HepG2 (cell line): ENCODE data around the gene COA7. TPM values are rescaled to one million over a fixed set of nuclear protein-coding genes. Genes with fewer than 3 reads are reported as not detected.

Experiments
- ATAC-seq: fragments of 200-7000 bp; cut with Tn5 transposase; 3 replicates; pipeline ENCODE4 v1.9.1; 2020; ENCODE audit warnings: mild to moderate bottlenecking, moderate library complexity
- BruUV-seq: library from RNA; stranded (reverse); fragments of 400-500 nt; replicated peaks from 2 replicates; lab custom pipeline; 2021; lab: Mats Ljungman, UMichigan
- CTCF ChIA-PET: fragments of 300-600 bp; formaldehyde crosslinking; extraction: SDS; loops from one replicate; lab custom pipeline; 2021; ENCODE audit warnings: low total read pairs, inconsistent platforms, low intra/inter-chr PET ratio; lab: Yijun Ruan, JAX
- POLR2A ChIA-PET: fragments of 350-600 bp; sonication (Branson Sonifier 250); formaldehyde crosslinking; loops from one replicate; lab custom pipeline; 2020; ENCODE audit warnings: antibody characterized with exemption, inconsistent platforms; lab: Yijun Ruan, JAX
- DNase-seq: peaks from one replicate; pipeline ENCODE4 v3.0.0-alpha.2; 2015; ENCODE audit warnings: low spot score
- FAIRE-seq: peaks from 3 replicates; lab custom pipeline; 2011; peaks lifted over from hg19 to GRCh38; lab: Jason Lieb, UNC
- H2AFZ ChIP-seq: one replicate; pipeline ENCODE4 v1.6.1; 2011; ENCODE audit warnings: low read length, inconsistent platforms
- H3K27ac ChIP-seq: fragments of 300-600 bp; 3 replicates; pipeline ENCODE4 v1.8.0; 2011; ENCODE audit warnings: mixed run types, mild to moderate bottlenecking, mixed read lengths, low read length, inconsistent platforms; ENCODE audit not compliant: insufficient read depth; ENCODE audit errors: extremely low read length
- H3K27me3 ChIP-seq, 2 experiments: fragments of 200-600 bp in 1 of 2; 2 replicates in 1 of 2; 3 replicates in 1 of 2; pipeline versions ENCODE4 v1.6.0 to v1.8.0; 2011; ENCODE audit warnings: low read length in 2 of 2, mild to moderate bottlenecking in 2 of 2, moderate library complexity in 2 of 2, inconsistent platforms in 1 of 2; ENCODE audit not compliant: insufficient read depth in 2 of 2, control insufficient read depth in 1 of 2
- H3K36me3 ChIP-seq, 2 experiments: fragments of 200-600 bp in 1 of 2; replicated peaks in 1 of 2; 2 replicates in 1 of 2; 3 replicates in 1 of 2; pipeline versions ENCODE4 v1.5.1 to v1.8.0; 2011; ENCODE audit warnings: low read length in 2 of 2, inconsistent platforms in 1 of 2; ENCODE audit not compliant: insufficient read depth in 2 of 2, control insufficient read depth in 1 of 2
- H3K4me1 ChIP-seq: 2 replicates; pipeline ENCODE4 v1.5.1; 2012; ENCODE audit warnings: low read length, inconsistent platforms; ENCODE audit not compliant: insufficient read depth
- H3K4me2 ChIP-seq: 2 replicates; pipeline ENCODE4 v1.6.0; 2011; ENCODE audit warnings: low read depth, low read length, inconsistent platforms
- H3K4me3 ChIP-seq, 3 experiments: fragments of 200-600 bp in 1 of 3; sonication (generic), shearing (Covaris generic) in 1 of 3; replicated peaks in 1 of 3; 2 replicates each; pipeline ENCODE4 v1.5.1; 2011 to 2016; ENCODE audit warnings: low read length in 3 of 3, inconsistent platforms in 2 of 3, low read depth in 2 of 3, mild to moderate bottlenecking in 2 of 3, control low read depth in 1 of 3, mixed read lengths in 1 of 3; ENCODE audit not compliant: insufficient read depth in 1 of 3
- H3K79me2 ChIP-seq: one replicate; pipeline ENCODE4 v1.6.1; 2011; ENCODE audit warnings: low read length, inconsistent platforms; ENCODE audit not compliant: insufficient read depth
- H3K9ac ChIP-seq: 2 replicates; pipeline ENCODE4 v1.6.0; 2011; ENCODE audit warnings: mild to moderate bottlenecking, low read depth, low read length, inconsistent platforms; ENCODE audit not compliant: insufficient read depth
- H3K9me3 ChIP-seq: 2 replicates; pipeline ENCODE4 v1.5.1; 2012; ENCODE audit warnings: mild to moderate bottlenecking, low read length
- H4K20me1 ChIP-seq: 2 replicates; pipeline ENCODE4 v1.6.0; 2011; ENCODE audit warnings: inconsistent platforms, mild to moderate bottlenecking, low read length, moderate library complexity; ENCODE audit not compliant: insufficient read depth
- CREBL2 ChIP-seq: sonication (generic); formaldehyde crosslinking; IDR thresholded peaks from 2 replicates; pipeline ENCODE4 v1.8.1; 2023; ENCODE audit warnings: missing genetic modification reagents, mild to moderate bottlenecking, borderline replicate concordance
- HDAC1 ChIP-seq: sonication (generic); formaldehyde crosslinking; IDR thresholded peaks from 2 replicates; pipeline ENCODE4 v1.5.1; 2020; ENCODE audit warnings: mild to moderate bottlenecking, missing genetic modification reagents
- MAFG ChIP-seq: sonication (generic); formaldehyde crosslinking; IDR thresholded peaks from 2 replicates; pipeline ENCODE4 v1.5.1; 2020; ENCODE audit warnings: mild to moderate bottlenecking, missing genetic modification reagents
- SRY ChIP-seq: sonication (generic); formaldehyde crosslinking; IDR thresholded peaks from 2 replicates; pipeline ENCODE4 v1.8.0; 2022; ENCODE audit warnings: mild to moderate bottlenecking, missing genetic modification reagents
- YY1 ChIP-seq: IDR thresholded peaks from 2 replicates; pipeline ENCODE4 v1.6.1; 2011; ENCODE audit warnings: low read length, low read depth, moderate library complexity, mild to moderate bottlenecking; ENCODE audit not compliant: insufficient read depth, insufficient replicate concordance
- ZHX2 ChIP-seq, 2 experiments: sonication (generic) in 1 of 2; formaldehyde crosslinking in 1 of 2; IDR thresholded peaks; 2 replicates each; pipeline versions ENCODE4 v1.6.1 to v1.9.0; 2014 to 2022; ENCODE audit warnings: antibody characterized with exemption in 1 of 2, borderline replicate concordance in 1 of 2, inconsistent platforms in 1 of 2, low read depth in 1 of 2, missing genetic modification reagents in 1 of 2
- ZNF124 ChIP-seq: sonication (generic); formaldehyde crosslinking; IDR thresholded peaks from 2 replicates; pipeline ENCODE4 v1.4.0; 2020; ENCODE audit warnings: missing genetic modification reagents
- ZNF17 ChIP-seq: sonication (generic); formaldehyde crosslinking; IDR thresholded peaks from 2 replicates; pipeline ENCODE4 v1.5.0; 2020; ENCODE audit warnings: mild to moderate bottlenecking, missing genetic modification reagents
- ZNF30 ChIP-seq: sonication (generic); formaldehyde crosslinking; IDR thresholded peaks from 2 replicates; pipeline ENCODE4 v1.5.0; 2020; ENCODE audit warnings: mild to moderate bottlenecking, missing genetic modification reagents
- ZNF574 ChIP-seq: sonication (generic); formaldehyde crosslinking; IDR thresholded peaks from 2 replicates; pipeline ENCODE4 v1.4.0; 2020; ENCODE audit warnings: missing genetic modification reagents
- ZNF773 ChIP-seq: sonication (generic); formaldehyde crosslinking; IDR thresholded peaks from 2 replicates; pipeline ENCODE4 v1.4.0; 2020; ENCODE audit warnings: missing genetic modification reagents, borderline replicate concordance
- WGBS: methylation state at CpG from one replicate; pipeline ENCODE4 v1.1.6; 2017; ENCODE audit warnings: low lambda C conversion rate; 5-methylcytosine and 5-hydroxymethylcytosine counted together
- in situ Hi-C: cut with HindIII; loops from 2 replicates; pipeline ENCODE4 v1.10.0; 2017; ENCODE audit warnings: low pct_unique_long_range_greater_than_20kb; ENCODE audit not compliant: extremely low pct_ligation_motif_present
- intact Hi-C: fragments of 100-400 bp; cut with micrococcal nuclease; formaldehyde crosslinking; loops from one replicate; pipeline ENCODE4 v1.10.0; 2022; ENCODE audit not compliant: unreplicated experiment
- polyA plus RNA-seq, 8 experiments: library from polyadenylated mRNA; depleted of rRNA in 3 of 8; stranded (reverse) in 7 of 8; unstranded in 1 of 8; fragments of >200 nt; fragmentation: Illumina TruSeq in 4 of 8; extraction: Trizol in 4 of 8; gene quantifications; 2 replicates each; pipeline versions ENCODE4 v1.2.1 to v1.2.3, GENCODE V29; 2011 to 2016; ENCODE audit warnings: low read depth in 4 of 8, missing spikeins in 1 of 8, mixed read lengths in 1 of 8; ENCODE audit not compliant: insufficient read depth in 1 of 8
- total RNA-seq, 5 experiments: library from RNA; depleted of rRNA; stranded (reverse); fragments of >200 nt; fragmentation: Illumina TruSeq; extraction: Trizol; gene quantifications; 2 replicates each; pipeline ENCODE4 v1.2.3, GENCODE V29; 2016; ENCODE audit warnings: low read depth in 1 of 5

Gene COA7
- total and polyA plus RNA-seq, 2 of the 13 experiments (the other 11 are each of a cell fraction or from before 2014, with no cell fraction given): 12.3 to 30.4 TPM

GRCh38 chr1:52726265-52727113 lies 28.3 kb upstream of the COA7 start, which contains the start of gene ZYG11B:
Gene ZYG11B (plus strand): TSS chr1:52726453. CDS start chr1:52726654, 201 bp downstream.
- Histone ChIP-seq H3K9me3 (no peaks in the 10 kb centered on the region), H2AFZ (peak within 1 kb of the TSS; percentile 99), H3K36me3 (no peaks in the 10 kb centered on the region), H3K4me1 (peaks cover 34% of the 10 kb centered on the region), H4K20me1 (no peaks in the 10 kb centered on the region; the same call in 1 of the 2 replicates), H3K9ac (peak within 1 kb of the TSS; percentile 88), H3K4me3 (peak within 1 kb of the TSS; percentile 90 to 99 (median 92)), H3K27ac (peak within 1 kb of the TSS; percentile 84), H3K4me2 (peak within 1 kb of the TSS; percentile 96), H3K27me3 (no peaks in the 10 kb centered on the region; a peak in 2 of 5 replicates), H3K79me2 (peaks cover 24% of the 10 kb centered on the region)
- POLR2A ChIA-PET: interaction anchor here (0.8 to 2.5 kb wide), 7 partner anchors 13 to 419 kb away, joined by 3 to 21 read pairs (median 4); partner anchors contain the start of genes ECHDC2 and SCP2
- WGBS: 3% methylated on average over 9 of the region's 59 CpGs
- DNase-seq (peak; percentile 62), ATAC-seq (peak; percentile 97), FAIRE-seq (no peak)
- intact Hi-C loops: loop anchor here (2.0 kb wide), 1 partner anchor 26 kb away; no protein-coding TSS in a partner anchor
- CTCF ChIA-PET: no interaction called here
- in situ Hi-C loops: no loop called here
- BruUV-seq: no TSS peak
- TF ChIP-seq ZNF30 (CRISPR knock-in tag) (no peak), YY1 (peak; percentile 60), SRY (CRISPR knock-in tag) (peak; percentile 56; the same call in 1 of the 2 replicates), MAFG (CRISPR knock-in tag) (no peak), HDAC1 (0 out of 2 replicates have a peak, but pooled peaks have one; percentile 42), ZHX2 (IDR thresholded peaks at IDR 0.05; ENCODE audit: low read depth) (no peak), ZHX2 (CRISPR knock-in tag; IDR thresholded peaks at IDR 0.05; ENCODE audit: borderline replicate concordance) (peak; percentile 66; the same call in 1 of the 2 replicates), ZNF773 (CRISPR knock-in tag) (peak; percentile 62; the same call in 1 of the 2 replicates), ZNF17 (CRISPR knock-in tag) (no peak), CREBL2 (CRISPR knock-in tag) (no peak), ZNF124 (no peak), ZNF574 (CRISPR knock-in tag) (peak; percentile 72)
